Right ventricle myocardium superior (tissue), 1 donor: ENCODE measurements around the gene SNTA1. TPM values are rescaled to one million over a fixed set of nuclear protein-coding genes. Genes with fewer than 3 reads are reported as not detected.
A peak's percentile ranks its signal among the peaks of the same experiment; 100 is the strongest.
"Not testable (repeated sequence)": the region's sequence is repeated elsewhere in the genome, so short reads cannot be mapped to it uniquely, and the experiment has no call there.

Experiments
- ATAC-seq: fragments of 200-7000 bp; cut with Tn5 transposase; one replicate; pipeline ENCODE4 v1.9.1; 2020; ENCODE audit warnings: mild to moderate bottlenecking; ENCODE audit not compliant: poor library complexity
- DNase-seq: peaks from one replicate; pipeline ENCODE4 v3.0.0-alpha.2; 2020
- intact Hi-C: fragments of 100-400 bp; cut with DNase I; formaldehyde crosslinking; loops from one replicate; pipeline ENCODE4 v1.11.2; 2022
- total RNA-seq: library from RNA; stranded (reverse); fragmentation: NEBNext Ultra II Directional; extraction: Animal tissue kit (Norgen Biotek cat#: 25700); gene quantifications from one replicate; pipeline ENCODE4 v1.2.1, GENCODE V29; 2021
- donor health status: DM: no; HTN: yes; CAD: no; lungs with severe emphysema.

SNTA1 gene
- total RNA-seq, 1 donor from 2014 or later = 215 TPM

DNA sequence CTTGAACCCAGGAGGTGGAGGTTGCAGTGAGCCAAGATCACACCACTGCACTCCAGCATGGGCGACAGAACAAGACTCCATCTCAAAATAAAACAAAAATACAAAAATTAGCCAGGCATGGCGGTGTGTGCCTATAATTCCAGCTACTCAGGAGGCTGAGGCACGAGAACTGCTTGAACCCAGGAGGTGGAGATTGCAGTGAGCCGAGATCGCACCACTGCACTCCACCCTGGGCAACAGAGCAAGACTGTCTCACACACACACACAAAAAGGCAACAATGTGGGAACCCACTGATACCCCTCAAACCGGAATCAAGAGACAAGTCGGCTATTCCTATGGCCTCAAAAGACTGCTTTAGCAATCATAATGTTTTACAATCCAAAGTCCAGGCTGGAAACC is 3.0 kb downstream of the SNTA1 start:
- ATAC-seq, DNase-seq, intact Hi-C loops: not testable (repeated sequence)

DNA sequence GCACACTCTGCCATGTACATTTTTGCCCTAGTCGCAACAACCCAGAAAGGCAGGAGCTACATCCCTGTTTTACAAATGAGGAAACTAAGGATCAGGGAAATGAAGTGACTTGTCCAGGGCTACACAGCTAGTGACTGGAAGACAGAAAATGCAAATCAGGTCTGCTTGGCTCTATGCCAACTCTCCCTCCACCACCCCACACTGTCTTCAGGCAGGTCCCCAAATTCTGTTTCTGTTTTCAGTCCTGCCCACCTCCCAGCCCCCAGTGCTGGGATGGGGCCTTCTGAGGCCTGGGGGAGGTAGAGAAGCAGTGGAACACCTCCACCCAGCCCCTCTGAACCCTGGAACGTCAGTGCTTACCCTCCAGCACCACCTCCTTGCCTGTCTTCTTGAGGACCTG is 5.1 kb downstream of the SNTA1 start:
- no peak for DNase-seq
- no peak for ATAC-seq
- intact Hi-C loops = no loop called here

DNA sequence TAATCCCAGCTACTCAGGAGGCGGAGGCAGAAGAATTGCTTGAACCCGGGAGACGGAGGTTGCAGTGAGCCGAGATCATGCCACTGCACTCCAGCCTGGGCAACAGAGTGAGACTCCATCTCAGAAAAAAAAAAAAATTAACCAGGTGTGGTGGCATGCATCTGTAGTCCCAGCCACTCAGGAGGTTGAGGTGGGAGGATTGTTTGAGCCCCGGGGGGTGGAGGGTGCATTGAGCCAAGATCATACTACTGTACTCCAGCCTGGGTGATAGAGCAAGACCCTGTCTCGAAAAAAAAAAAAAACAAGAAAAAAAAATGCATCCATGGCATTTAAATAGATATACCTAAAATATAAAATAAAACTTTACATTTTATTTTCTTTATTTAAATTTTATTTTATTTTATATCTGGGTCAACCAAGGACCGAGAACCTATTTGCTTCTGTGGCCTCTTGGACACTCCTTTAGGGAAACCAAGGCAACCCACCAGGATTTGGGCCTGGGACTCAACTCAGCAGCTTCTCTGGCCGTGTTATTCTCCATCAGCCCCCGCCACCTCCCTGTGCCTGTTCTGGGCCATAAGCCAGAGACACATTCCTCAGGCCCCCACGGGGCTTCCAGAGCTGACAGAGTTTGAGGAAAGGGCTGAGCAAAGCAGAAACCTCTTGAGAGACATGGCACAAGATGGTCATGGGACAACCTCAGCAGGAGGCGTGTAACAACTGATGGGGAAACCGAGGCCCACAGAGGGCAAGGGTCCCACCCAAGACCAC is 6.2 kb downstream of the SNTA1 start:
- ATAC-seq = peak; percentile 60
- intact Hi-C loops = no loop called here

DNA sequence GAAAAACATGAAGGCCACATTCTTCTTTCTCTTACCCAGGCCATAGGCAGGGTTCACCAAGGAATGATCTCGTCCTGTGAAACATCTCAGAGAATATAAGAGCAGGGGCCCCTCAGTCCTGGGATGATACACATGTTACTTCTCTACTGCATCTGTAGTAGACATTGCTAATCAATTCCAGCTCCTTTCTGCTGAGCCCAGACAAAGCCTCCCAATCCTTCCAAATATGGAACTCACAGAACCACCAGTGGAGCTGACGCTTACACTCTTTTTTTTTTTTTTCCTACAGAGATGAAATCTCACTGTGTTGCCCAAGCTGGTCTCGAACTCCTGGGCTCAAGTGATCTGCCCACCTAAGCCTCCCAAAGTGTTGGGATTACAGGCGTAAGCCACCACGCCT is 9.1 kb downstream of the SNTA1 start:
- no peak for ATAC-seq
- intact Hi-C loops = no loop called here
- DNase-seq = no peak

More for the DNA sequence above, 6.2 kb downstream of the SNTA1 start:
- peak; percentile 83 for DNase-seq

DNA sequence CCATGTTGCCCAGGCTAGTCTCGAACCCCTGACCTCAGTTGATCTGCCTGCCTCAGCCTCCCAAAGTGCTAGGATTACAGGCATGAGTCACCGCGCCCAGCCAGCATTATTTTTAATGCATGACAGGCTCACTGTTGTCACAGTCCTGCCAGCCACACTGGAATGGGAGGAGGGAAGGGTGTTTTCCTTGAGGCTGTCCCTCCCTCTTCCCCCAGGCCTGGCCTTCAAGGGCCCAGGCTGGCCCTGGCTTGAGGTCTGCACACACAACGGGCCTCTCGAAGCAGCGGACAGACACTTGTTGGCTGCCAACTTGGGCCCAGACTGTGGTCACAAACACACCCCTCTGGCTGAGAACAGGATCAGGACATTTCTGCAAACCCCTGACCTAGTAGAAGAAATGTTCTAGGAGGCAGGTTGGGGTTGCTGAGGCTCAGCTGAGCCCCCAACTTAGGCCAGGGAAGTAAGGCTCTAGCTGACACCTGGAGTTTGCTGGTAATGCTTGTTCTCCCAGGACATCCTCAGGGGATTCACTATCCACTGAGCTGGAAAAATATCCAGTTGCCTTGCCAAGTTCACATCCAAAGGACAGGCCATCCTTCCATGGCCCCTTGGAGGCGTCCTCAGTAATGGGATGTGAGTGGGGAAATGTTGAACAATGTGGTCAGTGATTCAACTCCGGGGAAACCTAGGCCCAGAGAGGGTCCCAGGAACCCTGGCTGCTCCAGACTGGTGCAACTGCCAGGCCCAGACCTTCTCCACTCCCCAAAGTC is 9.9 kb downstream of the SNTA1 start:
- DNase-seq (peak; percentile 78), ATAC-seq (peak; percentile 80)
- intact Hi-C loops = no loop called here

DNA sequence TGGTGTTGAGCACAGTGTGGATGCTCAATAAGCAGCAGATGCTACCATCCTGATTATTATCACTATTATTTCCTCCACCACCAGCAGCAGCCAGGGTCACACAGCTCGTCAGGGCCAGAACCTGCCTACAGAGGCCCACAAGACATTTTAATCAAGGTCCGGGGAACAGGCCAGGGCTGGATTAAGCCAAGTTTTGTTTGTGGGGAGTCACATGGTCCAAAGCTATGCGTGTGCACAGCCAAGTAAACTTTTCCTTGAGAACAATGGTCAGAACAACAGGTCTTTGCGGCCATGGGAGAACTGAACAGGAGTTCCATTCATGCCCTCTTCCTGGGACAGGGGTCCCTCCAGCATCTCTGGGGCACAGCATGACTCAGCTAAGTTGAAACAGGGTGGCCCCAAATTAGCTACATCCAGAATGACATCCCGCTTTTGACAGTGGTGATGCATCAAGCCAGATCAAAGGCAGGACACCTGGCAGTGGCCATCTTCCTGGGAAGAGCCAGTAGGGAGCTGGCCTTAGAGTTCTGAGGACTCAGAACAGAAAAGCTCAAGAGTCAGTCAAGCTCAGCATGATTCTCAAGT is 11.7 kb downstream of the SNTA1 start:
- ATAC-seq (peak; percentile 65), DNase-seq (peak; percentile 55)
- intact Hi-C loops = no loop called here

DNA sequence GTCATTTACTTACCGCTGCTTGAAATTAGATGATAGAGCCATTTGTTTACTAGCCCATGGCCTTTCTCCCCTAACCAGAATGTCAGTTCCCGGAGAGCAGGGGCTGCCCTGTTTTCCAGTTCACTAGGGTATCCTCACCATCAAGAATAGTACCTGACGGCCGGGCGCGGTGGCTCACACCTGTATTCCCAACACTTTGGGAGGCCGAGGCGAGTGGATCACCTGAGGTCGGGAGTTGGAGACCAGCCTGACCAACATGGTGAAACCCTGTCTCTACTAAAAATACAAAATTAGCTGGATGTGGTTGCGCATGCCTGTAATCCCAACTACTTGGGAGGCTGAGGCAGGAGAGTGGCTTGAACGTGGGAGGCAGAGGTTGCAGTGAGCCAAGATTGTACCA is 19.7 kb downstream of the SNTA1 start:
- intact Hi-C loops, ATAC-seq, DNase-seq: not testable (repeated sequence)

DNA sequence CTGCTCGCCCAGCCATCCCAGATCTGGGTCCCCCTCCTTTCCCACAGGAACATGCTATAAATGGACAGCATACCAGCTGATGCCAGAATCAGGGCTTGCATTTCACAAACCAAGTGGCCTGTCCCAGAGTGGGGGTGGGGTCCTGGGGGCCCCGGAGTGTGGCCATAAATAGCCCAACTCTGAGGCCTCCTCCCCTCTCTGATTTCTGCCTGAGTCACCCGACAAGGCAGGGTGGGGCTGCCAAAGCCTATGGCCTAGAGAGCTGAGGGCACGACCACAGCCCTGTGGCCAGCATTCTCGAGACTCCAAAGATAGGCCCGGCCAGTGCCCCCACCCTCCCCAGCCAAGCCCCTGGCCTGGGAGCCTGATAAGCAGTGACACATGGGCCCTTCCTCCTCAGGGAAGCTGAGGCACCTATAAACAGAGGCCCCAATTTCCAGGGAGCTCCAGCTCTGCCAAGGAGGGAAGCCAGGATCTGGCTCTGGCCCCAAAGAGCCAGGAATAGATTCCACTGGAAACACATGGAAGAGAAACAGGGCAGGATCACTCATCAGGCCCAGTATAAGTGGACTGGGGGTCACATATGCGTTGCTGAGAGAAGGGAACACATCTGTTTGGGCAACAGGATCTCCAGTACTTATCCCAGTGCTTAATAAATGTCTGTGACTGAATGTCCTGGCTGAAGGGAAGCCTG is 20.3 kb downstream of the SNTA1 start:
- ATAC-seq = peak; percentile 82
- intact Hi-C loops = no loop called here
- DNase-seq = peak; percentile 85

DNA sequence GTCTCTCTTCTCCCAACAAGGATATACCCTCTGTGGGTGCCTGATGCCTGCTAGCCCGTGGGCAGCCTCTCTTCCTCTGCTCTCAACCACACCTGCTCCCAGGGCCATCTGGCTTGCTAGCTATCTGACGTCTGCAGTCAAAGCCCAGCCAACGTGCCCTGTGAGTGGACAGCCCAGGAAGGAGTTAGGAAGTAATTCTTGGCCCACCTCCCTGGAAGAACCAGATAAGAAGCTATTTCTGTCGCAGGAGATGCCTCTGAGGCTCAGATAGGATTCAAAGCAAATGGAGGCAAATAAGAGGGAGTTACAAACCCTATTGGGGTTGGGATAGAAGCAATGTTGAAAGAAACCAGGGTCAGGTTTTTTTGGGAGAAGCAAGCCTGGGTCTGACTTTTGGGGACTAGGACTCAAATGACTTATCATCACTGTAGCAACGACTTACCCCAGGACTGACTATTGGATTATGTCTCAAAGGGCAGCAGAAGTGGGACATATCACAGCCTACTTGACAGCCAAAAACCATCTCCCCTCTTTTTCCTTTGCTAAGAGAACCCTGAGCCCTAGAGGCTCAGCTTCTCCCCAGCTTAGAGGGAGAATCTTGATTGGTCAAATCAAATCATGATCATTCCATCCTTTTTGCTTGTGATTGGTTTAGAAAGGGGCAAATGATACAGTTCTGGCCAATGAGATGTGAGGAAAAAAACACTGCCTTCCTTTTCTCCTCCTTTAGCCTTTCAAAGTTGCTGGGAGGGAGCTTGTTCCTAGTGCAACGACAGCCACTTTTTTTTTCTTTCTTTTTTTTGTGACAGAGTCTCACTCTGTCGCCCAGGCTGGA is 24.2 kb downstream of the SNTA1 start:
- peak; percentile 88 for DNase-seq
- intact Hi-C loops = no loop called here
- peak; percentile 68 for ATAC-seq

DNA sequence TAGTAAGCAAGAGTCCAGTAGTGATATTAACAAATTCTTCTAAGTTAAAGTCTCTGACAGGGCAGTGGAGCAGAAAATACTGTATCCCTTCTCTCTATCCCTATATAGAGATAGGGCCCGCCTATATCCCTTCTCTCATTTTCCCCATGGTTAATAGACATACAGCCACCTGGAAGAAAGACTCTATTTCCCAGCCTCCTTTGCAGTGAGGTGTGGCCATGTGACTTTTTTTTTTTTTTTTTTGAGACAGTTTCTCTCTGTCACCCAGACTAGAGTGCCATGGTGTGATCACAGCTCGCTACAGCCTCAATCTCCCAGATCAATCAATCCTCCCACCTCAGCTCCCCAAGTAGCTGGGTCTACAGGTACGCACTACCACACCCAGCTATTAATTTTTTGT is 25.5 kb downstream of the SNTA1 start:
- no peak for ATAC-seq
- intact Hi-C loops = no loop called here
- DNase-seq = no peak

DNA sequence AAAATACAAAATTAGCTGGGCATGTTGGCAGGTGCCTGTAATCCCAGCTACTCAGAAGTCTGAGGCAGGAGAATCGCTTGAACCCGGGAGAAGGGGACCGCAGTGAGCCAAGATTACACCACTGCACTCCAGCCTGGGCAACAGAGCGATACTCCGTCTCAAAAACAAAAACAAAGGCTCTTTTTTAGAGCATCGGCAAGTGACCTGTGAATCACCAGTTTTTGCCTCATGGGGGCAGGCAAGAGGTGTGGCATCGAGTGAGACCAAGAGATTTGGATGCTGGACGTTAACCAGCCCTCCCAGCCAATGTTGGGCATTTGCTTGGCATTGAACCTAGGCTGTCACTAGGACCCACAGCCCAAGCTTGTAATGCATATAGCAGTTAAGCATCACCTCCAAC is 27.6 kb downstream of the SNTA1 start:
- intact Hi-C loops = no loop called here
- peak; percentile 50 for ATAC-seq
- peak; percentile 57 for DNase-seq

DNA sequence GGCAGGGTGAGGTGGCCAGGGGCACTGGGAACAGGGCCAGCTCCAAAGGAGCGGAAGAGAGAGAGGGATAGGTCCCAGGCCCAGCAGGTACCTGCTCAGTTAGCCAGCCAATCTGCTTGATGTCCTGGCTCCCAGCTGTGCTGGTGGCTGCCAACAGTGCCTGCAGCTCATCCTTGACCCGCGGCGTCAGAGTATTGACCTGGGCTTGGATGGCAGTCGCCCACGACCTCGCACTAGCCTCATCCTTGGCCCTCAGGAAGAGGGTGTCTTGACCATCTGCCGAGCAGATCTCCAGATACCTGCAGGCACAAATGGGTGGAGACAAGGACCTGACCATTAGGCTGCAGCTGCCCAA is 31.1 kb downstream of the SNTA1 start:
- intact Hi-C loops = no loop called here
- ATAC-seq (no peak), DNase-seq (no peak)

DNA sequence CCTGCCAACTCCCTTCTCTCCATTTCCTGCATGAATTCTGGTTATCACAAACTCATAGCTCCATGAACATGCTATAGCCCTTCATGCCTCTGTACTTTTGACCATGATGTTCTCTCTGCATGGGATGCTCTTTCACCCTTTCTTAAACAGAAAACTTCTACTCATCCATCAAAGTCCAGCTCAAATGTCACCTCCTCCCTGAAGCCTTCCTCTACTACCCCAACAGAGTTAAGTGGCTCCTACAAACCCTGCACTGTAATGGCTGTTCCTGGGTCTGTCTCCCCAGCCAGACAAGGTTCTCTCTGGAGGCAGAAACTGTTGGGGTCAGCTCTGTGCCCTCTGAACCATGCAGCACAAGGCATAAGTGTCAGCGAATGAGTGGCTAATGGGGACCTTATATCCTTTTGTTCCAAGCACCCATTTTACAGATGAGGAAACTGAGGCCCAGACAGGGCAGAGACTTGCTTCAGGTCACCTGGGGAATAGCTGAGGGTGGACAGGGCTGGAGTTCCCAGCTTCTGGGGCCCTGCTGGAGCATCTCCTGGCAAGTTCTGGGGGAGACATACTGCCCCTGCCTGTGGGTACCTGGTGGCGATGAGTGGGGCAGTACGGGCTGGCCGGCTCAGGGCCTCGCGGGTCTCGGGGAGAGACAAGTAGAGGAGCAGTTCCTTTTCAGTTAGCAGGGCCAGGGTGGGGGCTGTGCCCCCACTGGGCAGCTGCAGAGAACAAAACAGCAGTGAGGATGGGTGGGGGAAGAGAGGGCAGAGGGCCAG is 31.7 kb downstream of the SNTA1 start:
- DNase-seq (no peak), ATAC-seq (no peak)
- intact Hi-C loops = no loop called here

DNA sequence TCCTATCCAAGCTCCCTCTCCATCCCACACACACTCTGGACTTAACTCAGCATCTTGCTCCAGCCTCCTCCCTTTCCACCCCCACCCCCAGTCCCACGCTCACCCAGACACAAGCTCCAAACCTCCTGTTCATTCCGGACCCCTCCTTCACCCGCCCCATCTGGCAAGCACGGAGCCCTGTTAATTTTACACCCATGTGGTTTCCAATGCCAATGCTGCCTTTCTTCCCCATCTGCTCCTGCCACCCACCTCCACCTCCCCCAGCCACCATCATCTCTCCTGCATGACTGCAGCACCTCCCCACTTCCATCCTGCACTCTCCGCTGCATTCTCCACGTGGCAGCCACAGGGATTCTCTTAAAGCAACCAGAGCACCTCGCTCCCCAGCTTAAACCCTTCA is 32.3 kb downstream of the SNTA1 start:
- intact Hi-C loops = no loop called here
- no peak for DNase-seq
- ATAC-seq = no peak

DNA sequence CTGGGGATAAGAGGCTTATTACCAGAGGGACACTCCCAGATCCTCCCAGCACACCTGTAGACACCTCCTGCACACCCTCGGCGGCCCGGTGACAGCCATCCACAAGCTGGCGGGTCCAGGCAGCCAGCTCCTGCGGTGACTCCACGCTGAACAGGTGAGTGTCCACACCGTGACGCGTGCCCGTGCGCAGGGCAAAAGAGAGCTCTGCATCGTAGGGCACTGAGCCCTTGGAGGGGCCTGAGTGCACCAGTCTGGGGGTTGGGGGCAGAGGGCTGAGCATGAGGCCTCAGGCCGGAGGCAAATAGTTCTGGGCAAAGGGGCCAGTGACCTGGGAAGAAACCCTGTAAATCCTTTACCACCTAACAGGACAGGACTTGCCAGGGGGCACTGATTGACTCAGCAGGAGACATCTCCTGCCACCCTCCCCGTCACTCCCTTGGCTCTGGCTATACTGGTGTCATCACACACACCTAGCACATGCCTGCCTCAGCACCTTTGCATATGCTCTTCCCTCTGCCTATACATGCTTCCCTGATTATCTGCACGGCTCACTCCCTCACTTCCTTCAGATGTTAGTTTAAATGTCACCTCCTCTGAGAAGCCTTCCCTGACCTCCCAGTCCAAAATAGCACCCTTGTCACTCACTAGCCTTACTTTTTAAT is 33.4 kb downstream of the SNTA1 start:
- DNase-seq = no peak
- intact Hi-C loops = no loop called here
- ATAC-seq = no peak

DNA sequence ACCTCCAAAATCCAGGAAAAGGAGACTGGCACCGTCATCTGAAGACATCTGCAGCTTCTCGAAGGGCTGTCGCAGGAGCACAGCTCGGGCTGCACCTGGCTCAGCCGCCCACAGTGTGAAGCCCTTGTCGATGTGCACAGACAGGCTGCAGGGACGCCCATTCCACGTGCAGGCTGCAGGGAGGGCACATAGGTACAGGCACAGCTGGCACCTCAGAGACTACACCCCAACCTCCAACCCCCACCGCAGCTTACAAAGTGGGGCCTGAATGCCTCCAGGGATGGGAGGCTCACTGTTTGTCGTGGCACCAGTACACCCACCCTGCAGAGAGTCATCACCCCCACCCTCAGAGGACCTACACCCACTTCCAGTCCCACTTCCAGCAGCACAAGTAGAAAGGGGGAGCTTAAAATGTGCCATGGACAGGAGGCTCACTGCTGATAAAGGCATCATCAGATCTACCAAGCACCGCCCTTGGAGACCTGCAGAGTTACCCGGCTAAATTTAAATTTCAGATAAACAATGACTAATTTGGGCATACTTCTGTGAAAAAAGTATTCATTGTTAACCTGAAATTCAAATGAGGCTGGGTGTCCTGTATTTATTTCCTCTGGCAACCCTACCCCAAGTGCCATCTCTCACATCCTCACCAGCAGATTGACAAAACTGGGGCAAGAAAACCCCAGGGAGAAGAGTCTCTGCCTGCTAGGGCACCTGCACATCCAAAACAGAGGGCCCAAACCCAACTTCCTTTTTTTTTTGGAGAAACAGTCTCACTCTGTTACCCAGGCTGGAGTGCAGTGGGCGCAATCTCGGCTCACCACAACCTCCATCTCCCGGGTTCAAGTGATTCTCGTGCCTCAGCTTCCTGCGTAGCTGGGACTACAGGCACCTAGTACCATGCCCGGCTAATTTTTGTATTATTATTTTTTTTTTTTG is 34.6 kb downstream of the SNTA1 start:
- no peak for ATAC-seq
- intact Hi-C loops = no loop called here
- DNase-seq = no peak
